SK-N-MC (cell line): ENCODE data around the gene WWC1.
"Not testable (repeated sequence)": the region's sequence is repeated elsewhere in the genome, so short reads cannot be mapped to it uniquely, and the experiment has no call there.

Experiments used
- DNase-seq: peaks from one replicate; pipeline ENCODE4 v3.0.0-alpha.2; 2011; ENCODE audit warnings: low read depth, low spot score
- H3K27ac ChIP-seq: fragments of 200-600 bp; sonication (generic); 2 replicates; pipeline ENCODE4 v1.5.1; 2016; ENCODE audit warnings: mixed run types
- H3K36me3 ChIP-seq: fragments of 200-600 bp; sonication (generic); 2 replicates; pipeline ENCODE4 v1.6.1; 2017; ENCODE audit warnings: antibody characterized with exemption, low read length, mixed read lengths; ENCODE audit not compliant: insufficient read depth
- H3K4me3 ChIP-seq: fragments of 200-600 bp; sonication (generic); 2 replicates; pipeline ENCODE4 v1.5.1; 2016
- H3K9ac ChIP-seq: fragments of 200-600 bp; sonication (generic); 2 replicates; pipeline ENCODE4 v1.8.0; 2017; ENCODE audit warnings: mixed run types, mixed read lengths; ENCODE audit not compliant: insufficient read length
- H3K9me3 ChIP-seq: fragments of 200-600 bp; sonication (generic); 2 replicates; pipeline ENCODE4 v1.6.1; 2017; ENCODE audit warnings: low read depth, mild to moderate bottlenecking, antibody characterized with exemption, low read length, moderate library complexity, mixed read lengths
- EZH2 ChIP-seq: fragments of 200-600 bp; sonication (generic); IDR thresholded peaks from one replicate; pipeline ENCODE4 v1.6.1; 2017; ENCODE audit warnings: antibody characterized with exemption
- FOXP2 ChIP-seq: optimal IDR thresholded peaks from 2 replicates; pipeline ENCODE3; 2011; ENCODE audit warnings: mild to moderate bottlenecking, moderate library complexity; ENCODE audit not compliant: insufficient read depth; ENCODE audit errors: extremely low read length, control extremely low read depth
- POLR2AphosphoS5 ChIP-seq: IDR thresholded peaks from 2 replicates; pipeline ENCODE4 v1.6.1; 2012; ENCODE audit warnings: mild to moderate bottlenecking, low read depth, low read length, borderline replicate concordance

Gene WWC1

GRCh38 chr5:168328814-168329213 is 37.4 kb downstream of the WWC1 start:
- no peaks in the 10 kb centered on the region for H3K9me3 ChIP-seq
- H3K27ac ChIP-seq = no peak overlapping the region
- no peaks in the 10 kb centered on the region for H3K36me3 ChIP-seq
- H3K4me3 ChIP-seq = no peak overlapping the region
- no peak for DNase-seq
- H3K9ac ChIP-seq = no peak overlapping the region
- TF ChIP-seq POLR2AphosphoS5 (no peak), FOXP2 (no peak), EZH2 (no peak)

- Histone ChIP-seq H3K4me3 (no peak overlapping the region), H3K27ac (no peak overlapping the region), H3K9me3 (no peaks in the 10 kb centered on the region), H3K36me3 (no peaks in the 10 kb centered on the region), H3K9ac (no peak overlapping the region)
- no peak for DNase-seq
- TF ChIP-seq FOXP2 (no peak), POLR2AphosphoS5 (no peak), EZH2 (no peak)
Observed at GRCh38 chr5:168329302-168329701, 37.9 kb downstream of the WWC1 start.

GRCh38 chr5:168332042-168332441 is 40.6 kb downstream of the WWC1 start:
- Histone ChIP-seq H3K9ac (no peak overlapping the region), H3K4me3 (no peak overlapping the region), H3K9me3 (no peaks in the 10 kb centered on the region), H3K27ac (no peak overlapping the region), H3K36me3 (no peaks in the 10 kb centered on the region)
- DNase-seq = no peak
- no peak for TF ChIP-seq POLR2AphosphoS5
- no peak for TF ChIP-seq EZH2
- no peak for TF ChIP-seq FOXP2

- DNase-seq = no peak
- Histone ChIP-seq H3K27ac (no peak overlapping the region), H3K9ac (no peak overlapping the region), H3K9me3 (no peaks in the 10 kb centered on the region), H3K4me3 (no peak overlapping the region), H3K36me3 (no peaks in the 10 kb centered on the region)
- TF ChIP-seq EZH2 (no peak), FOXP2 (no peak), POLR2AphosphoS5 (no peak)
Observed at GRCh38 chr5:168334280-168334679, 42.8 kb downstream of the WWC1 start.

GRCh38 chr5:168334695-168335094 is 43.2 kb downstream of the WWC1 start:
- DNase-seq = no peak
- Histone ChIP-seq H3K27ac (no peak overlapping the region), H3K36me3 (no peaks in the 10 kb centered on the region), H3K4me3 (no peak overlapping the region), H3K9me3 (no peaks in the 10 kb centered on the region), H3K9ac (no peak overlapping the region)
- no peak for TF ChIP-seq POLR2AphosphoS5
- TF ChIP-seq EZH2 = no peak
- no peak for TF ChIP-seq FOXP2

DNA sequence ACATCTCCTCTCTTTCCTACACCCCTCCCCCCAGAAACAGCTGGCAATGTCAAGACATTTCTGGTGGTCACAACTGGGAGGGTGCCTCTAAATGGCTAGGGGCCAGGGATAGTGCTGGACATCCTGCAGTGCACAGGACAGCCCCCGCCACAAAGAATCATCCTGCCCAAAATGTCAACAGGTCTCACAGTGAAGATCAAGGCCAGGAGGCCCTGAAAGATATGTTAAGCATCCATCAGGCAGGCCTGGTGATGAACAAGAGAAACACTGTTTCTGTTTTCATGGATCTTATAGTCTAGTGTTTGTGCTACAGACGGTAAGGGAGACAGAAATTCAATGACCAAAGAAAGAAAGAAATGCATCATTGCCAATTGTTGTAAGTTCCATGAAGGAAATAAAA is 45.9 kb downstream of the WWC1 start:
- Histone ChIP-seq H3K9ac (no peak overlapping the region), H3K4me3 (no peak overlapping the region), H3K36me3 (no peaks in the 10 kb centered on the region), H3K9me3 (no peaks in the 10 kb centered on the region), H3K27ac (no peak overlapping the region)
- TF ChIP-seq FOXP2 = no peak
- TF ChIP-seq POLR2AphosphoS5 = no peak
- no peak for TF ChIP-seq EZH2
- DNase-seq = no peak

- Histone ChIP-seq H3K36me3 (no peaks in the 10 kb centered on the region), H3K4me3 (no peak overlapping the region), H3K27ac (no peak overlapping the region), H3K9me3 (no peaks in the 10 kb centered on the region), H3K9ac (no peak overlapping the region)
- no peak for DNase-seq
- TF ChIP-seq FOXP2 (no peak), POLR2AphosphoS5 (no peak), EZH2 (no peak)
Observed at GRCh38 chr5:168339109-168339771, 47.8 kb downstream of the WWC1 start.

GRCh38 chr5:168339772-168340140 is 48.3 kb downstream of the WWC1 start:
- not testable (repeated sequence) for H3K4me3 ChIP-seq

DNA sequence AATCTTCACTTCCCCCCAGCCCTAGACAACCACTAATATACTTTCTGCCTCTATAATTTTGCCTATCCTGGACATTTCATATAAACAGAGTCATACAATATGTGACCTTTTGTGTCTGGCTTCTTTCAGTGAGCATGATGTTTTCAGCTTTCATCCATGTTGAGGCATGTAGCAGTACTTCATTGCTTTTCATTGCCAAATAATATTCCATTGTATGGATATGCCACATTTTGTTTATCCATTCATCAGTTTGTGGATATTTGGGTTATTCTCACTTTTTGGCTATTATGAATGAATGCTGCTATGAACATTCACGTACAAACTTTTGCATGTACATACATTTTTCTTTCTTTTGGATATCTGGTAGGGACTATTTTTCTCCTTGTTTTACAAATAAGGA is 49.0 kb downstream of the WWC1 start:
- Histone ChIP-seq H3K9ac (no peak overlapping the region), H3K9me3 (no peaks in the 10 kb centered on the region), H3K36me3 (no peaks in the 10 kb centered on the region), H3K27ac (no peak overlapping the region), H3K4me3 (no peak overlapping the region)
- no peak for DNase-seq
- TF ChIP-seq EZH2 (no peak), FOXP2 (no peak), POLR2AphosphoS5 (no peak)

More at GRCh38 chr5:168339772-168340140, 48.3 kb downstream of the WWC1 start:
- DNase-seq, H3K9ac ChIP-seq, H3K36me3 ChIP-seq, H3K9me3 ChIP-seq, H3K27ac ChIP-seq: not testable (repeated sequence)

DNA sequence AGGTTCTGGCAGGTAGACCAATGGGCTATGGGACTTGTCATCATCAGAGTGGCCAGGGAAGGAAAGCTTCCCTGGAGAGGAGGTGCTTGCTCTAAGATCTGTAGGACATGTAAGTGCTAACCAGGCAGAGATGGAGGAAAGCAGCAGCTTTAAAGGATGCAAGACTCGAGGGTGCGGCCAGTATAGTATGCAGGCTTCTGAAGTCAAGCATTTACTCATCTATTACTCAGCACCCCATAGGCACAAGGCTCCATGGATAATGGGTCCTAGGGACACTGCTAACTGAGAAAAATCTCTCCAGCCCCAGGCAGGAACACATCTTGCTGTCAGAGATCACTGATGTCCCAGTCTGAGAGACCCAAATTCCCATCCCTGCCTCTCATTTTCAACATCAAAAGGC is 49.7 kb downstream of the WWC1 start:
- Histone ChIP-seq H3K4me3 (no peak overlapping the region), H3K9ac (no peak overlapping the region), H3K27ac (no peak overlapping the region), H3K9me3 (no peaks in the 10 kb centered on the region), H3K36me3 (no peaks in the 10 kb centered on the region)
- no peak for DNase-seq
- TF ChIP-seq EZH2 (no peak), POLR2AphosphoS5 (no peak), FOXP2 (no peak)
